ENCODE data around the gene UBE2QL1.

Gene UBE2QL1, protein sequence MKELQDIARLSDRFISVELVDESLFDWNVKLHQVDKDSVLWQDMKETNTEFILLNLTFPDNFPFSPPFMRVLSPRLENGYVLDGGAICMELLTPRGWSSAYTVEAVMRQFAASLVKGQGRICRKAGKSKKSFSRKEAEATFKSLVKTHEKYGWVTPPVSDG

DNA sequence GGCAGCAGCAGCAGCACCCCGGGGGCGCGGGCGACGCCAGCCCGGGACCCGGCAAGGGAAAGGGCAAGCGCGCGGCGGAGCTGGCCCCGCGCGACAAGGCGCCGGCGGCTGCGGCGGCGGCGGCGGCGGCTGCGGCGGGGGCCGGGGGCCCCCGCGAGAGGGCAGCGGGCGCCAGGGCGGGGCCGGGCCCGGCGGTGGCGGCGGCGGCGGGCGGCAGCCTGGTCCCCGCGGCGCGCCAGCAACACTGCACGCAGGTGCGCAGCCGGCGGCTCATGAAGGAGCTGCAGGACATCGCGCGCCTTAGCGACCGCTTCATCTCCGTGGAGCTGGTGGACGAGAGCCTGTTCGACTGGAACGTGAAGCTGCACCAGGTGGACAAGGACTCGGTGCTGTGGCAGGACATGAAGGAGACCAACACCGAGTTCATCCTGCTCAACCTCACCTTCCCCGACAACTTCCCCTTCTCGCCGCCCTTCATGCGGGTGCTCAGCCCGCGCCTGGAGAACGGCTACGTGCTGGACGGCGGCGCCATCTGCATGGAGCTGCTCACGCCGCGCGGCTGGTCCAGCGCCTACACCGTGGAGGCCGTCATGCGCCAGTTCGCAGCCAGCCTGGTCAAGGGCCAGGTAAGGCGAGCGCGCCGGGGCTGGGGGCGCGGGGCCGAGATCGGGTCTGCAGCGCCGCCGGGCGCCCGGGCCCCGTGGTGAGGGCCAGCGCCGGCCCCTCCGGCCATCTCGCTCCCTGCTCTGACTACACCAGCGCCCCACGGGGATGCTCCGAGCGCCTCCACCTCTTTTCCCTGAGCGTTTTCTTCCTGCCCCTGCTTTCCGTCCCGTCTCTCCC is at the start of gene UBE2QL1:
Gene UBE2QL1 (plus strand): TSS at position 238 of the 843 bp plus-strand sequence. CDS start 35 bp downstream, at position 273.
- no peak for DNase-seq

GRCh38 chr5:6399980-6400910 is 48.4 kb upstream of the UBE2QL1 start:
- DNase-seq, result no peak

DNA sequence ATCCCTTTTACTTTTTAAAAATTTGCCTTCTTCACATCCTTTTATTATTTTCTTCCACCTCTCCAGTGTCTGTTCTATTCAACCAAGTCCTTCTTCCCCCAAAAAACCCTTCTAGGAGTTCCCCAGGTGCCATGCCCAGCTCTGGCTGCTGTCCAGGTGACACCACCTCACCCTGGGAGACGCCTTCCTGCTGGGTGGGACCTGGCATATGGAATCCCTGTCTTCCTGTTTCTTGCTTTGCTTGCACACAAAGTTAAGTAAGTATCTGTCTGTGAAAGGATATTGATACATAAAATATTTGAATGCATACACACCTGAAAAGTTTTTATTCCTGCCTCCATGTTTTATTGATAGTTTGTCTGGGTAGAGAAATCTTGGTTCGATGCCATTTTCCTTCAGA is 47.2 kb upstream of the UBE2QL1 start:
- DNase-seq, result no peak

DNA sequence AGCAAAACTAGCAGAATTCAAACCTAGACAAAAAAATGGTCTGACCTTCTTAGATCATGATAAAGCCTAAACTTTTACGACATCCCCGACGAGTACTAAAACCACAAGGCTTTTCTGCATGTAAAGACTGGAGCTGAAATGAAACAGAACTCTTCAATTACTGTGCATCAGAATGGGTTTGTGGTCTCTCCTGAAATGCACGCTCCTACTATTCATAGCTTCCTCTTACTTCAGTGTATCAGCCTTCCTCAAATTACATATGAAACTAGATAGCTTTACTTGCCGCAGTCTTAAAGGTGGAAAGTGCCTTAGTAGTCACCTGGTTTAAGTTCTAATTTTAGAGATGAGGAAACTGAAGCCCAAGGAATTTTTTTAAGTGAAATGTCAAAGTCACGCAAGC is 45.7 kb upstream of the UBE2QL1 start:
- DNase-seq, result no peak

DNA sequence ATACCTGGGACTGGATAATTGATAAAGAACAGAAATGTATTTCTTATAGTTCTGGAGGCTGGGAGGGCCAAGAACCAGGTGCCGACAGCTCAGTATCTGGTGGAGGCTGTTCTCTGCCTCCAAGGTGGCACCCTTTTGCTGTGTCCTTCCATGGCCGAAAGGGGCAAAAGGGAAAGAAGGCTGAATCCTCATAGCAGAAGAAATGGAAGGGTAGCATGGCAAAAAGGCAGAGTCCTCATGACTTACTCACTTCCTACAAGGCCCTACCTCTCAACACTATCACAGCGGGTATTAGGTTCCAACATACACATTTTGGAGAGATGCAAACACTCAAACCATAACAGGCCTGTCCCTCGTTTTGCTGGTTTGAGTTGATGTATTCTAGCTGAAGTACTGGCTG is 45.2 kb upstream of the UBE2QL1 start:
- no peak for DNase-seq

GRCh38 chr5:6404129-6404528 is 44.5 kb upstream of the UBE2QL1 start:
- no peak for DNase-seq

DNA sequence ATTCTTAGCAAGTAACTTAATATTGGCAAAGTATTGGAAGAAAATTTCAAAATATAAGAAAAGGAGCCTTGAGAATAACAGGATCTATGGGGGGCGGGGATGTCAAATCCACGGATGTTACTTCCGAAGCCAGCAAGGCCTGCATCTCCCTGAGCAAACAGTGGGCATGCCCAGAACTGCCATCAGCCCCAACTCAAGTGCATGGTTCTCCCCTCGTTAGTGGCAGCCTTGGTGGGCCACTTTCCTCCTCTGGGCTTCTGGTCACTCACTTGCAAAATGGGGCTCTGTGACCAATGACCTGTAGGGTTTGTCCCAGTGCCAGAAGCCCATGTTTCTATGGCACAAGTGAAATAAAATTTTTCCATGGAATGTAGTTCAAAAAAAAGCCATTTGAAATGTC is 43.1 kb upstream of the UBE2QL1 start:
- no peak for DNase-seq

- DNase-seq, result no peak
These were observed 41.0 kb upstream of the UBE2QL1 start for GRCh38 chr5:6407558-6408259.

GRCh38 chr5:6408260-6408596 is 40.4 kb upstream of the UBE2QL1 start:
- DNase-seq, result no peak

DNA sequence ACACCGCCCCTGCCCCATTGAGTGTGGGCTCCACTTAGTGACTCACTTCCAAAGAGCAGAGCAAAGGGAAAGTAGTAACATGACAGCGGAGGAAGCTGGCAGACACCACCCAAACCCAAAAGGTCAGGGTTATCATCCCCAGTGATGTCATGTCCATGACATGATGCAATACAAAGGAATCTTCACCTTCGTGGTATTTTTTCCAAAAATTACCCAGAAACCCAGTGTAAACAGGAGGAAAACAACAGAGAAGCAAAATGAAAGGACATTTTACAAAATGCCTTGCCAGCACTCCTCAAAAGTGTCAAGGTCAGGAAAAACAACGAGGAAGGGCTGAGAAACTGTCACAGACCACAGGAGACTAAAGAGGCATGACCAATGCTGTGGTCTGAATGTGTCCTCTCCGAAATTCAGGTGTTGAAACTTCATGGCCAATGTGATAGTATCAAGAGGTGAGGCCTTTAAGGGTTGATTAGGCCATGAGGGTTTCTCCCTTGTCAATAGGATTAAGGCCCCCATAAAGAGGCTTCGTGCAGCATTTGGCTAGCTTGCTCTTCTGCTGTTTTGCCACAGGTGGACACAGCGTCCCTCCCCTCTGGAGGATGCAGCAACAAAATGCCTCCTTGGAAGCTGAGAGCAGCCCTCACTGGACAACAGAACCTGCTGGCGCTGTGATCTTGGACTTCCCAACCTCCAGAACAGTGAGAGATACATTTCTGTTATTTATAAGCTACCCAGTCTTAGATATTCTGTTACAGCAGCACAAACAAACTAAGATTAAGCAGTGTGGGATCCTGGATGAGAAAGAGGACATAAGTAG is 39.8 kb upstream of the UBE2QL1 start:
- DNase-seq, result no peak

DNA sequence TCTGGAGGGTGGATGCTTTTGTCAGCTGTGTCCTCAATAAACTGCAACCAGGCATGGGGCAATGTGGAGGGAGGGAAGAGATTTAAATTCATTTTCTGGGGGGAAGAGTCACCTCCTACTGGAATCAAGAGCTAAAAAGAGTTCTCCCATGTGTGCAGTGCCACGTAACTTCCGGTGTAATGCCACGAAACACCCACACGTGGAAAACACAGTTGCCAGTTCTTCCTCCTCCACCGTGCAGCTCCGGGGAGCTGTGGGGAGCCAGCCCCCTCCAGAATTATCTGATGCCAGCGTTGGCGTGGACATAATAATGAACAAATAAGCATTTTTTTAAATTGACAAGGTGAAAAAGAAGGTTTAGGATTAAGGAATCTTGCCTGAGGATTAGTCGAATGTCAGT is 38.2 kb upstream of the UBE2QL1 start:
- no peak for DNase-seq

GRCh38 chr5:6411141-6411540 is 37.5 kb upstream of the UBE2QL1 start:
- DNase-seq, result no peak

DNA sequence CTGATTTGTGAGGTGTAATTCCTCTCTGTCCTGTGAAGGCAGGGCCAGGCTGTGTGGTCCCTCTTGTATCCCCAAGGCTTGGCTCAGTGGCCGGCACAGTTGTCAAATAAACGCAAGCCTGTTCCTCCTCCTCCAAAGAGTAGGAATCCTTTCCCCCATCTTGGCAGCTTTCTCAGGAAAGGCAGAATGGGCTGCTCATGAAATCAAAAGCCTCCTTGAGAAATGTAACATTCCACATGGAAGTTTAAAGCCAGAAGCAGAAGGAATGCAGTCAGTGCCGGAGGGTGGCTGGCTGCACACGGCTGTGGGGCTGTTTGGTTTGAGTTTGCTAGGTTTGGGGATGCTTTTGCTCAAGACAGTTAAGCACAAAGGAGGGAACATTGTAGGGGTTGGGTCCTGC is 35.8 kb upstream of the UBE2QL1 start:
- DNase-seq, result no peak

GRCh38 chr5:6417657-6418056 is 31.0 kb upstream of the UBE2QL1 start:
- no peak for DNase-seq

DNA sequence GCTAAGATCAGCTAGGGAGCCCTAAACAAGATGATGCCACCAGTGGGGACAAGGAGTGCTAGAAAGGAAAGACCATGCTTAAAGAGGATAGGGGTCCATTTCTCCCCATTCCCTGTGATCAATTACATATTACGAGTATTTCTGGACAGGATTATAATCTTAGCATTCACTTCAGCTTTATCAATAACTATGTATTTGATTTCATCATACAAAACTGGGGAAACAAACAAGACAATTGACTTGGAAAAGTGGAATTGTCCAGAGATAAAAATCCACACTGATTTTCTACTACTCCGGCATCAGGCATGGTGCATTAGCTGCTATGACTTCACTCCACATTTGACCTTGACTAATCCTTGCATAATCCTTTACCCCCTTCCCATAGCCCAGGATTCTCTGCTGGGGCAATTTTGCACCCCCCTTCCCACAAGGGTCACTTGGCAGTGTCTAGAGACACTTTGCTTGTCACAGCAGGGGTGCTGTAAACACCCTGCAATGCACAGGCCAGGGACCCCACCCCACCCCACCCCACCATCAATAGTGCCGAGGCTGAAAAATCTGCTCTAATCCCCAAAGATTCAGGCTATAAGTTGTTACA is 29.9 kb upstream of the UBE2QL1 start:
- DNase-seq, result no peak

DNA sequence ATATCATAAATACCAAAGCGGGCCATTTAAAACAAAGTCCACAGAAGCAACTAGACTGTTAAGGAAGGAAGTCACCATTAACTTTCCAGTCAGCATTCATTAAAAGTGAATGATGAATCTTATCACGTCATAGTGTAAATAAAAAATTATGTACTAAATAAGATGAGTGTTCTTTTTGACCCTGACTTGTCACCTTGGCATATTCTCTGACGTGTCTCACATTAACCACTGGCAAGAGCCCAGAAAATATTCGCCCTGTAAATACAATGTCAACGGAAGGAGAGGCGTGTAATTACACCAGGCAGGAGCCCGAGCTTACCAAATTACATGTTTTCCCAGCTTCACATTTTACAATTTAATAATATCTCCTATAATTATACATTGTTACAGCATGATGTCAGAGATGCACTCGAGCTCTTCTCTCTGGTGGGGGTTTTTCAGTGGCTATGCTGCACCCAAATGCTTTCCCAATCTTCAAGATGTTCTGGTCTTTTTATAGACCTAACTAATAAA is 29.3 kb upstream of the UBE2QL1 start:
- no peak for DNase-seq

DNA sequence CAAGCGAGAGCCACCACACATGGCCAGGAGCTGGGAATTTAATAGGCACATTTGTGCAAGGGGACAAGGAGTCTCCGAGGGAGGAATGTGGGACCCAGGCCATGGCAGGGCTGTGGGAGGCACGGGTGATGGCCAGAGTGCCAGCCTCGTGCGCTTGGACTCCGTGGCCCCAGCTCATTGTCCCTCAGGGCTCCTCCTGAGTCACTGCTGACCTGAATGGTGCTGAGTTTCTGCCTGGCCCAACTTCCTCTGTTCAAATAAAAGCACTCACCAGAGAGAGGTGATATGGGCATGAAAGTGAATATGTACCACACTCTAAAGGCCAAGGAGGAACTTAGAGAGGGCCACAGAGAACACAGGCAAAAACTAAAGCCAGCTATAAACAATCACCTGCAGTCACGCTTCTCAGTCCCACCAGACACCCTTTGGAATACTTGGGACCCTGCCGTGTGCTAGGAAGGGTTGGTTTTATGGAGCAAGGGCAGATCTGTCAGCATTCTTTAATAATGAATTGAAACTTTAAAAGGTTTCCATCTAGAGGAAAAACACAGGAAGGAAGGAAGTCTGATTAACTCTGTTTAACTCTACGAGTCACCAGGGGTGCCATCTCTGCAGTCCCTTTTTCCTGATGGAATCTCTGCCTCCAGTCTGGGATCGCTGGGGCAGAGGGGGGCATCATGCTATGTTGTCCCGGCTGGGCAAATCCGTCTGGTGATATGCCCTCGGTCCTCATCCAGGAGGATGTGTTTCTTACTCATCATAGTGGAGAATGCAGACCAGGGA is 25.1 kb upstream of the UBE2QL1 start:
- no peak for DNase-seq

- no peak for DNase-seq
These were observed 24.5 kb upstream of the UBE2QL1 start for GRCh38 chr5:6424110-6424659.

GRCh38 chr5:6424700-6425099 is 24.0 kb upstream of the UBE2QL1 start:
- no peak for DNase-seq

GRCh38 chr5:6427694-6428093 is 21.0 kb upstream of the UBE2QL1 start:
- no peak for DNase-seq
